ENCODE measurements around the gene TRPV2. TPM values are rescaled to one million over a fixed set of nuclear protein-coding genes. Genes with fewer than 3 reads are reported as not detected.

TRPV2 gene
- total and polyA plus RNA-seq, 2 experiments from 2014 or later = 1.7 to 3.2 TPM

- H3F3A ChIP-seq (replicated peaks; ENCODE audit: low read depth) = peaks cover 9% of the 10 kb centered on the region; the same call in 1 of the 2 replicates
- ATAC-seq = no peak
- no peaks in the 10 kb centered on the region for H4K20me1 ChIP-seq (replicated peaks; ENCODE audit: insufficient read depth)
- no peaks in the 10 kb centered on the region for H3K27me3 ChIP-seq (ENCODE audit: insufficient read depth)
- no peak overlapping the region for H2AFZ ChIP-seq
- H3K9me2 ChIP-seq (ENCODE audit: insufficient read depth) = no peaks in the 10 kb centered on the region
- H3K9me3 Mint-ChIP-seq = no peaks in the 10 kb centered on the region
- H3K36me3 Mint-ChIP-seq (ENCODE audit: low read depth) = no peaks in the 10 kb centered on the region
- H3K27ac ChIP-seq (ENCODE audit: low read depth) = no peak overlapping the region
- no peak overlapping the region for H3K4me2 ChIP-seq
- DNase-seq (ENCODE audit: low spot score) = no peak
- H3K36me3 ChIP-seq (ENCODE audit: insufficient read depth) = no peaks in the 10 kb centered on the region
- no peak overlapping the region for H3K4me3 Mint-ChIP-seq
- TF ChIP-seq STAT1 (IDR thresholded peaks at IDR 0.05; ENCODE audit: unreplicated experiment) = no peak
- no peak for TF ChIP-seq EZH2 (IDR thresholded peaks at IDR 0.05; ENCODE audit: low read depth, unreplicated experiment)
- TF ChIP-seq, protein P1, sequence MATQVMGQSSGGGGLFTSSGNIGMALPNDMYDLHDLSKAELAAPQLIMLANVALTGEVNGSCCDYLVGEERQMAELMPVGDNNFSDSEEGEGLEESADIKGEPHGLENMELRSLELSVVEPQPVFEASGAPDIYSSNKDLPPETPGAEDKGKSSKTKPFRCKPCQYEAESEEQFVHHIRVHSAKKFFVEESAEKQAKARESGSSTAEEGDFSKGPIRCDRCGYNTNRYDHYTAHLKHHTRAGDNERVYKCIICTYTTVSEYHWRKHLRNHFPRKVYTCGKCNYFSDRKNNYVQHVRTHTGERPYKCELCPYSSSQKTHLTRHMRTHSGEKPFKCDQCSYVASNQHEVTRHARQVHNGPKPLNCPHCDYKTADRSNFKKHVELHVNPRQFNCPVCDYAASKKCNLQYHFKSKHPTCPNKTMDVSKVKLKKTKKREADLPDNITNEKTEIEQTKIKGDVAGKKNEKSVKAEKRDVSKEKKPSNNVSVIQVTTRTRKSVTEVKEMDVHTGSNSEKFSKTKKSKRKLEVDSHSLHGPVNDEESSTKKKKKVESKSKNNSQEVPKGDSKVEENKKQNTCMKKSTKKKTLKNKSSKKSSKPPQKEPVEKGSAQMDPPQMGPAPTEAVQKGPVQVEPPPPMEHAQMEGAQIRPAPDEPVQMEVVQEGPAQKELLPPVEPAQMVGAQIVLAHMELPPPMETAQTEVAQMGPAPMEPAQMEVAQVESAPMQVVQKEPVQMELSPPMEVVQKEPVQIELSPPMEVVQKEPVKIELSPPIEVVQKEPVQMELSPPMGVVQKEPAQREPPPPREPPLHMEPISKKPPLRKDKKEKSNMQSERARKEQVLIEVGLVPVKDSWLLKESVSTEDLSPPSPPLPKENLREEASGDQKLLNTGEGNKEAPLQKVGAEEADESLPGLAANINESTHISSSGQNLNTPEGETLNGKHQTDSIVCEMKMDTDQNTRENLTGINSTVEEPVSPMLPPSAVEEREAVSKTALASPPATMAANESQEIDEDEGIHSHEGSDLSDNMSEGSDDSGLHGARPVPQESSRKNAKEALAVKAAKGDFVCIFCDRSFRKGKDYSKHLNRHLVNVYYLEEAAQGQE (IDR thresholded peaks at IDR 0.05; ENCODE audit: unreplicated experiment) = no peak
- no peak for TF ChIP-seq CREB1 (CRISPR knock-in tag; IDR thresholded peaks at IDR 0.05; ENCODE audit: low read depth)
- TF ChIP-seq POLR2AphosphoS5 (IDR thresholded peaks at IDR 0.05; ENCODE audit: low read depth) = no peak
- TF ChIP-seq, protein P2, sequence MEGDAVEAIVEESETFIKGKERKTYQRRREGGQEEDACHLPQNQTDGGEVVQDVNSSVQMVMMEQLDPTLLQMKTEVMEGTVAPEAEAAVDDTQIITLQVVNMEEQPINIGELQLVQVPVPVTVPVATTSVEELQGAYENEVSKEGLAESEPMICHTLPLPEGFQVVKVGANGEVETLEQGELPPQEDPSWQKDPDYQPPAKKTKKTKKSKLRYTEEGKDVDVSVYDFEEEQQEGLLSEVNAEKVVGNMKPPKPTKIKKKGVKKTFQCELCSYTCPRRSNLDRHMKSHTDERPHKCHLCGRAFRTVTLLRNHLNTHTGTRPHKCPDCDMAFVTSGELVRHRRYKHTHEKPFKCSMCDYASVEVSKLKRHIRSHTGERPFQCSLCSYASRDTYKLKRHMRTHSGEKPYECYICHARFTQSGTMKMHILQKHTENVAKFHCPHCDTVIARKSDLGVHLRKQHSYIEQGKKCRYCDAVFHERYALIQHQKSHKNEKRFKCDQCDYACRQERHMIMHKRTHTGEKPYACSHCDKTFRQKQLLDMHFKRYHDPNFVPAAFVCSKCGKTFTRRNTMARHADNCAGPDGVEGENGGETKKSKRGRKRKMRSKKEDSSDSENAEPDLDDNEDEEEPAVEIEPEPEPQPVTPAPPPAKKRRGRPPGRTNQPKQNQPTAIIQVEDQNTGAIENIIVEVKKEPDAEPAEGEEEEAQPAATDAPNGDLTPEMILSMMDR (conservative IDR thresholded peaks at IDR 0.05; ENCODE audit: low read depth in 2 of 2) = no peak
- TF ChIP-seq ZNF331 (CRISPR knock-in tag; IDR thresholded peaks at IDR 0.05; ENCODE audit: low read depth) = no peak
- no peak for TF ChIP-seq JUNB (IDR thresholded peaks at IDR 0.05; ENCODE audit: unreplicated experiment)
- no peak for TF ChIP-seq EZH2phosphoT487 (IDR thresholded peaks at IDR 0.05; ENCODE audit: unreplicated experiment)
- TF ChIP-seq ZNF462 (CRISPR knock-in tag; IDR thresholded peaks at IDR 0.05) = no peak
- no peak for TF ChIP-seq NANOG (IDR thresholded peaks at IDR 0.05; ENCODE audit: borderline replicate concordance)
- no peak for TF ChIP-seq ETS1 (IDR thresholded peaks at IDR 0.05)
- TF ChIP-seq ZNF114 (CRISPR knock-in tag; IDR thresholded peaks at IDR 0.05) = no peak
- no peak overlapping the region for H3K27ac Mint-ChIP-seq
- no peak overlapping the region for H3K4me3 ChIP-seq
- peaks cover 27% of the 10 kb centered on the region for H3K27me3 Mint-ChIP-seq (ENCODE audit: insufficient read depth, low read depth, poor library complexity)
- peaks cover 16% of the 10 kb centered on the region for H3K79me2 ChIP-seq (replicated peaks; ENCODE audit: insufficient read depth)
- peaks cover 61% of the 10 kb centered on the region for H3K4me1 Mint-ChIP-seq
- H3K4me1 ChIP-seq (ENCODE audit: insufficient read depth) = peaks cover 30% of the 10 kb centered on the region
These were observed 65.6 kb downstream of the TRPV2 start for GRCh38 chr17:16480995-16481394.

Measured in GM23338 (cell line).